Activated naive CD4-positive, alpha-beta T cell treated with anti-CD3 and anti-CD28 coated beads, Interleukin-2, amount 50 U/mL, for 24 hours (primary cell): Measurements from ENCODE around the gene LGALS7B.
"Not testable (repeated sequence)": the region's sequence is repeated elsewhere in the genome, so short reads cannot be mapped to it uniquely, and the experiment has no call there.

Source experiments
- H3K27ac Mint-ChIP-seq: one replicate; pipeline ENCODE4 v1.8.0; 2021; ENCODE audit warnings: mild to moderate bottlenecking, mixed read lengths
- H3K27me3 Mint-ChIP-seq: one replicate; pipeline ENCODE4 v1.8.0; 2021; ENCODE audit warnings: mixed read lengths
- H3K36me3 Mint-ChIP-seq: one replicate; pipeline ENCODE4 v1.8.0; 2021; ENCODE audit warnings: mixed read lengths
- H3K4me1 Mint-ChIP-seq: one replicate; pipeline ENCODE4 v1.8.0; 2021; ENCODE audit warnings: mixed read lengths
- H3K4me3 Mint-ChIP-seq: one replicate; pipeline ENCODE4 v1.8.0; 2021; ENCODE audit warnings: mild to moderate bottlenecking, mixed read lengths
- H3K9me3 Mint-ChIP-seq: one replicate; pipeline ENCODE4 v1.8.0; 2021; ENCODE audit warnings: mixed read lengths

The LGALS7B gene

GRCh38 chr19:38821230-38821825, 32.3 kb downstream of the LGALS7B start:
- Mint-ChIP-seq H3K36me3 (peaks cover 14% of the 10 kb centered on the region), H3K4me1 (peaks cover 36% of the 10 kb centered on the region)
- not testable (repeated sequence) for H3K9me3 Mint-ChIP-seq, H3K27me3 Mint-ChIP-seq, H3K27ac Mint-ChIP-seq, H3K4me3 Mint-ChIP-seq

- not testable (repeated sequence) for H3K9me3 Mint-ChIP-seq, H3K27ac Mint-ChIP-seq, H3K4me3 Mint-ChIP-seq, H3K27me3 Mint-ChIP-seq
- peaks cover 60% of the 10 kb centered on the region for H3K4me1 Mint-ChIP-seq
- H3K36me3 Mint-ChIP-seq = peaks cover 18% of the 10 kb centered on the region
Measured at GRCh38 chr19:38825936-38826335, 36.9 kb downstream of the LGALS7B start.

DNA sequence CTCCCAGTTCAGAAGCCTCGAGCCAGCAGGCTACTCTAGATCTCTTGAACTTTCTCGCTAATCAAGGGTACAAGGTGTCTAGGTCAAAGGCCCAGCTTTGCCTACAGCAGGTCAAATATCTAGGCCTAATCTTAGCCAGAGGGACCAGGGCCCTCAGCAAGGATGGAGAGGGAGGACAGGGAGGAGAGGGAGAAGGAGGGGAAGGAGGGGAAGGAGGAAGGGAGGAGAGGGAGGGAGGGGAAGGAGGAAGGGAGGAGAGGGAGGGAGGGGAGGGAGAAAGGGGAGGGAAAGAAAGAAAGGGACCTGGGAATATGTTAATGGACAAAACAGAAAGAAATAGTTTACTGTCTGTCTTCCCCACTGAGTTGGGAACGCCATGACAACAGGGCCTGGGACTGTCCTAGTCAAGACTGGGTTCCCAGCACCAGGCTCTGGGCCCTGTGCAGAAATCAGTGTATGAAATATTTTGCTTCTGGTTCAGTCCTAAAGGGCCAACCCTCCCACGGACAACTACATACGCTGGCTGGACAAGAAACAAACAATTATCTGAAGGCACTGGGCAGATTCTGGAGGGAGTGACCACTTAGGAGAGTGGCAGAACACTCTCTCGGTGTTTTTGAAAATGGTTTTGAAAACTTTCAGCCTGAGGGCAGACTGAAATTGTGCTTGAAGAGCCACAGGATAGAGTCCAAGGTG, 38.0 kb downstream of the LGALS7B start:
- Mint-ChIP-seq H3K27ac (no peak overlapping the region), H3K4me1 (peaks cover 68% of the 10 kb centered on the region), H3K36me3 (peaks cover 20% of the 10 kb centered on the region), H3K4me3 (no peak overlapping the region), H3K9me3 (no peaks in the 10 kb centered on the region), H3K27me3 (no peaks in the 10 kb centered on the region)

DNA sequence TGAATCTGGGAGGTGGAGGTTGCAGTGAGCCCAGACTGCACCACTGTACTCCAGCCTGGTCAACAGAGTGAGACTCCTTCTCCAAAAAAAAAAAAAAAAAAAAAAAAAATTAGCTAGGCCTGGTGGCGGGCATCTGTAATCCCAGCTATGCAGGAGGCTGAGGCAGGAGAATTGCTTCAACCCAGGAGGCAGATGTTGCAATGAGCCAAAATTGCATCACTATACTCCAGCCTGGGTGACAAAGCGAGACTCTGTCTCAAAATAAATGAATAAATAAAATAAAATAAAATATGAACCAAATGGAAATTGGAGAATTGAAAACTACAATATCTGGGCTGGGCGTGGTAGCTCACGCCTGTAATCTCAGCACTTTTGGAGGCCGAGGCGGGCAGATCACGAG, 40.2 kb downstream of the LGALS7B start:
- peaks cover 12% of the 10 kb centered on the region for H3K36me3 Mint-ChIP-seq
- not testable (repeated sequence) for H3K4me3 Mint-ChIP-seq, H3K27ac Mint-ChIP-seq, H3K27me3 Mint-ChIP-seq, H3K9me3 Mint-ChIP-seq
- H3K4me1 Mint-ChIP-seq = peaks cover 60% of the 10 kb centered on the region

DNA sequence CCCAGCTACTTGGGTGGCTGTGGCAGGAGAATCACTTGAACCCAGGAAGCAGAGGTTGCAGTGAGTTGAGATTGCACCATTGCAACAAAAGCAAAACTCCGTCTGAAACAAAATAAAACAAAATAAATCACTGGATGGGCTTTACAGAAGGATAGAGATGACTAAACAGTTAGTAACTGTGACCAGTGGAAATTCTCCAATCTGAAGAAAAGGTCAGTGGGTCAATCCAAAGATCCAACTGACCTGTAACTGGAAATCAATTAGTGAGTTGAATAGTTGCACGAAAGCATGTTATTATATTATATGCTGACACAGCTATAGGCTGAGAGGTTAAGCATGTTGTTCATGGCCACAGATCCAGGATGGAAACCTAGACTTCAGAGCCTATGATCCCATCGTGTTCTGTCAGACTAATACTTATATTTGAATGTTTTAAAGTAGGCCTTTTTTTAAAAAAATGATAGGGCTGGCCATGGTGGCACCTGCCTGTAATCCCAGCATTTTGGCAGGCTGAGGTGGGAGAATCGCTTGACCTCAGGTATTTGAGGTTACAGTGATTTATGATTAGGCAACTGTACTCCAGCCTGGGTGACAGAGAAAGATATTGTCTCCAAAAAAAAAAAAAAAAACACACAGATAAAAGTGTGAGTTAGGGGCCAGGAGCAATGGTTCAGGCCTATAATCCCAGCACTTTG, 41.2 kb downstream of the LGALS7B start:
- Mint-ChIP-seq H3K27me3 (no peaks in the 10 kb centered on the region), H3K4me3 (peak overlapping the region; percentile 89), H3K4me1 (peaks cover 51% of the 10 kb centered on the region), H3K36me3 (peaks cover 12% of the 10 kb centered on the region), H3K9me3 (no peaks in the 10 kb centered on the region), H3K27ac (peak overlapping the region; percentile 23)

DNA sequence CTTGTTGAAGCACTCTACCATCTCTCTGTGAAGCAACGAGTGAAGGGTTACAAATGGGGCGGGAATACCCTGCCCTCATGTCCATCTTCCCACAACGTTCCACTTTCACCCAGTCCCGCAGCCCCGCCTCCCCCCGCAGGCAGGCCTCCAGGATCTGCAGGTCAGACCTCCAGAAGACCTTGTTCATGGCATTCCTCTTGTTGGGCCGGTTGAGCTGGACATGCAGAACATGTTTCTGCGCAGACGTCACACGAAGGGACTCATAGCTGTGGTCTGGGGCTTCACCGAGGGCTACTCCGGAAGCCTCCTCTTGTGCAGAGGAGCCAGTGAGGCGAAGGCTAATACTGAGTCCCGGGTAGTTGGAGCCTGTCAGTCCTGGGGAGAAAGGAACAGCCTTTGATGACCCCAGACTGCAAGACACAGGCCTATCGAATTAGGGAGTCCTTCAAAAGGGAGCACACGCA, 42.2 kb downstream of the LGALS7B start:
- Mint-ChIP-seq H3K27ac (peak overlapping the region; percentile 90), H3K4me1 (peaks cover 45% of the 10 kb centered on the region), H3K27me3 (no peaks in the 10 kb centered on the region), H3K36me3 (peaks cover 12% of the 10 kb centered on the region), H3K4me3 (peak overlapping the region; percentile 89), H3K9me3 (no peaks in the 10 kb centered on the region)

DNA sequence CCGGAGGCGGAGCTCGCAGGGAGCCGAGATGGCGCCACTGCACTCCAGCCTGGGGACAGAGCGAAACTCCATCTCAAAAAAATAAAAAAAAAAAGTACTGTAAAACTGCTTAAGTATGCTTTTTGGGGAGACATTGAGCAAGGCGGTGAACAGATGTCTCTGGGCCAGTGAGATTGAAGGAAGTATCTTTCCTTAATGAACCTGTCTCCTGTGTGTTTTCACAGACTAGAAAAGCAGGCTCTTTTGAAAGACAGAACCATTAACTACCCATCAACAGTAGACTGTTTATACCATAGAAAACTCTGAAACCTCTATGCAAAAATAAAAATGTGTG, 44.1 kb downstream of the LGALS7B start:
- peaks cover 11% of the 10 kb centered on the region for H3K36me3 Mint-ChIP-seq
- H3K27me3 Mint-ChIP-seq = no peaks in the 10 kb centered on the region
- no peak overlapping the region for H3K27ac Mint-ChIP-seq
- H3K4me3 Mint-ChIP-seq = no peak overlapping the region
- H3K4me1 Mint-ChIP-seq = peaks cover 32% of the 10 kb centered on the region
- no peaks in the 10 kb centered on the region for H3K9me3 Mint-ChIP-seq

- H3K4me3 Mint-ChIP-seq = no peak overlapping the region
- no peak overlapping the region for H3K27ac Mint-ChIP-seq
- peaks cover 10% of the 10 kb centered on the region for H3K36me3 Mint-ChIP-seq
Measured at GRCh38 chr19:38834104-38834490, 45.1 kb downstream of the LGALS7B start.

DNA sequence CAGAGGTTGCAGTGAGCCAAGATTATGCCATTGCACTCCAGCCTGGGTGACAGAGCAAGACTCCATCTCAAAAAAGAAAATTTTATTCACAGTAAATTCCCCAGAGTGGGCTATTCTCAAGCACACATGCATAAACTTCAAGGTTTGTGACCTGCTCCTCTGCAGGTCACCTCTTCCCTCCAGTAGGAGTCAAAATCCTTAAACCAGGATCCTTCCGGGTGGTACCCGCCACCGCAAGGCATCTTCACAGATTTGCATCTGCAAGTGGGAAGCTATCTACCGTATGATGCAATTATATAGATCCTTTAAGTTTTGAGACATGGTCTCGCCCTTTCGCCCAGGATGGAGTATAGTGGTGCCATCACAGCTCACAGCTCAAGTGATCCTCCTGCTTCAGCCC, 45.6 kb downstream of the LGALS7B start:
- Mint-ChIP-seq H3K27ac (peak overlapping the region; percentile 55), H3K27me3 (no peaks in the 10 kb centered on the region), H3K4me1 (peaks cover 42% of the 10 kb centered on the region), H3K36me3 (peaks cover 14% of the 10 kb centered on the region), H3K4me3 (no peak overlapping the region), H3K9me3 (no peaks in the 10 kb centered on the region)

More at GRCh38 chr19:38834104-38834490, 45.1 kb downstream of the LGALS7B start:
- Mint-ChIP-seq H3K27me3 (no peaks in the 10 kb centered on the region), H3K4me1 (peaks cover 37% of the 10 kb centered on the region), H3K9me3 (no peaks in the 10 kb centered on the region)

- Mint-ChIP-seq H3K36me3 (peaks cover 14% of the 10 kb centered on the region), H3K4me1 (peaks cover 41% of the 10 kb centered on the region), H3K27me3 (no peaks in the 10 kb centered on the region), H3K27ac (no peak overlapping the region), H3K4me3 (no peak overlapping the region), H3K9me3 (no peaks in the 10 kb centered on the region)
Measured at GRCh38 chr19:38836159-38836982, 47.4 kb downstream of the LGALS7B start.

DNA sequence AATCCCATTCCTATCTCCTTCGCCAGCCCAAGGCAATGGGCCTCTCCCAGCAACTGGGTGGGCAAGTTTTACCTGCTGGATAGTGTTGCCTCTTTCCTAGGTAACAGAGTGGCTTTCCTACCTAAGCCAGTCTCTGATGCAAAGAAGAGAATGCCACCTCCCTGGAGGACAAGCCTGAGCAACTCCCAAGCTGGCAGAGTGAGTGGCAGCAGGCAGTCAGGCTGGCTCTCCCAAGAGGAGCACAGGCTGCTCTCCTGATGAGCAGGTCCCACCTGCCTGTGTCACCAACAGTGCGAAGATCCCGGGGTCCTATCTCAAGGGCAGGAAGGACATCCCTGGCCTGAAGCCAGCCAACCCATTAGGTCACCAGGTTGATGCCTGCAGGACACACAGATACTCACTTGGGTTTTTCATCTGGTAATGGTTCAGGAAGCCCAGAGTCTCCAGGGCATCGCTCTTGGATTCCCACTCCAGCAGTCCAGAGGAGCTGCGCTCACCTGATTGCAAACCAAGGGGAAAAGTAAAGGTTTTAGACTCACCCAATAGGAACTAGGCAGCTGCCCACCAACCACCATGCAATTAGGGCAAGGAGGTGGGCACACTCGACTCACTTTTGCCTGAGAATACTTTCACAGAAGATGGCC, 48.1 kb downstream of the LGALS7B start:
- H3K27ac Mint-ChIP-seq = peak overlapping the region; percentile 30

DNA sequence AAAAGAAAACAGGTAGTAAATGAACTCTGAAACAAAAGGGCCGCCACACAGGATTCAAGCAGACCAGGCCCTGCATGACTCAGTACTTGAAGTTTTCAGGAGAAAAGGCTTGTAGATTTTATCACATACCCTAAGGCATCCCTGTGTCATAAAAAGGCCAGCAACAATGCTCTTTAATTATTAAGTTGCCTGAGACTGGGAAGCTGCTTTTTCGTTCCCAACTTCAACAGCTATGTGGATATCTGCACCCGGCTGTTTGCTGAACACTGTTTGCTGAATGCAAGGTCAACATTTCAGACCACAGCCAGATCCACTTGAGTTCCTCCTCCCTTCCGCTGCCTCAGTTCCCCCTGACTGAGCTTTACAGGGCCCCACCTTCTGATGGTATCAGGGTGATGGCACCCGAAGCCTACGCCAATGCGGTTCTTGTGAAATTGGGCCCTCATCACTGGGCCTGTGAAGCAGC, 48.7 kb downstream of the LGALS7B start:
- Mint-ChIP-seq H3K36me3 (peaks cover 23% of the 10 kb centered on the region), H3K4me1 (peaks cover 46% of the 10 kb centered on the region), H3K27ac (peak overlapping the region; percentile 30), H3K4me3 (no peak overlapping the region), H3K27me3 (no peaks in the 10 kb centered on the region), H3K9me3 (no peaks in the 10 kb centered on the region)

More for the DNA sequence above, 48.1 kb downstream of the LGALS7B start:
- H3K4me3 Mint-ChIP-seq = no peak overlapping the region
- no peaks in the 10 kb centered on the region for H3K27me3 Mint-ChIP-seq
- no peaks in the 10 kb centered on the region for H3K9me3 Mint-ChIP-seq
- peaks cover 43% of the 10 kb centered on the region for H3K4me1 Mint-ChIP-seq
- H3K36me3 Mint-ChIP-seq = peaks cover 18% of the 10 kb centered on the region

GRCh38 chr19:38838208-38838985, 49.4 kb downstream of the LGALS7B start:
- peak overlapping the region; percentile 83 for H3K27ac Mint-ChIP-seq
- peak overlapping the region; percentile 67 for H3K4me3 Mint-ChIP-seq
- H3K36me3 Mint-ChIP-seq = peaks cover 28% of the 10 kb centered on the region
- H3K9me3 Mint-ChIP-seq = no peaks in the 10 kb centered on the region
- H3K27me3 Mint-ChIP-seq = no peaks in the 10 kb centered on the region
- peaks cover 53% of the 10 kb centered on the region for H3K4me1 Mint-ChIP-seq

DNA sequence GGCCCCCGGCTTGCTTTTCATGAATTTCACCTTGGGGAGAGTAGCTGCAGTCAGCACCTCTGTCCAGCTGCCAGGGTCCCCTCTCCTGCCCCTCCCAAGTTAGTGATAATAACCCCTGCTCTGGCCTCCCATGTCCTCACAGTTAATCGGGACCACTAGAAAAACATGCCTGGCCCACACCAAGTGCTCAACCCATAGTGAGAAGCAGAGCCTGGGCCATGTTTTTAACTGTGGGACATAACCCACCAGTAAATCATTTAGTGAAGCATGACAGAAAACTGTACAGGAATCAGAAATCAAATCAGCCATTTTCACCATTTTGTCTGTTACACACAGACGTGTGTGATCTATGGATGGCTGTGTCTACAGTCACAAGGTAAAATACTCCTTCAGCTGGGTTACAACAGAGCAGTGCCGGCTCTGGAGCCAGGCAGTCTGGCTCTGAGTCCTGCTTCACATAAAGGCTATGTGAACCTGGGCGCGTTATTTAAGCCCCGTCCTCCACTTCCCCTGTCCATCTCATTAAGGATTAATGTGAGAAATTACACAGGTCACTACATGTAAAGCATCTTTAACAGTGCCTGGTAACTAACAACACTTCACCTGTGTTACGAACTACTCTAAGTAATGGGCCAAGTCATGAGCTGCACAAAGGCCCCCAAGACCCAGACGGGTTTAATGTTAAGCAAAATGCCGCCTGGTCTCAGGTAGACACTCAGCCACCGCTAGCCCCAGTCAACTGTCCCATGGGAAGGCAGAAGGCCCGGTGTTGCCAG, 50.2 kb downstream of the LGALS7B start:
- Mint-ChIP-seq H3K36me3 (peaks cover 35% of the 10 kb centered on the region), H3K4me3 (peak overlapping the region; percentile 67), H3K27me3 (no peaks in the 10 kb centered on the region), H3K27ac (peak overlapping the region; percentile 83), H3K4me1 (peaks cover 61% of the 10 kb centered on the region), H3K9me3 (no peaks in the 10 kb centered on the region)
